Lower leg skin (tissue), 4 donors: ENCODE data around the gene GATC. TPM values are rescaled to one million over a fixed set of nuclear protein-coding genes. Genes with fewer than 3 reads are reported as not detected.

Experiments used
- DNase-seq, 2 donors: peaks; one replicate each; pipeline ENCODE4 v3.0.0-alpha.2; 2019; ENCODE audit warnings: low spot score in 2 of 2
- H3K4me3 ChIP-seq: fragments of 200-600 bp; sonication (generic); 2 replicates; pipeline ENCODE4 v1.5.1; 2017; ENCODE audit warnings: mild to moderate bottlenecking, low read depth; ENCODE audit not compliant: poor library complexity, severe bottlenecking
- CTCF ChIP-seq, 3 donors: fragments of 450-650 bp; IDR thresholded peaks; one replicate each; pipeline ENCODE4 v1.5.1; 2016; ENCODE audit warnings: antibody characterized with exemption in 3 of 3, mild to moderate bottlenecking in 3 of 3, moderate library complexity in 2 of 3
- POLR2A ChIP-seq, 2 donors: fragments of 450-650 bp; IDR thresholded peaks; one replicate each; pipeline ENCODE4 v1.6.1; 2016 to 2017; ENCODE audit warnings: antibody characterized with exemption in 2 of 2, mild to moderate bottlenecking in 1 of 2, moderate library complexity in 1 of 2
- WGBS, 2 donors: methylation state at CpG; one replicate each; pipeline ENCODE4 v1.1.5; 2018; 5-methylcytosine and 5-hydroxymethylcytosine counted together
- intact Hi-C: fragments of 100-400 bp; cut with DNase I; formaldehyde crosslinking; loops from one replicate; pipeline ENCODE4 v1.15.0; 2023; ENCODE audit warnings: low total_unique reads
- total RNA-seq, 4 donors: library from RNA; depleted of rRNA; stranded (reverse); fragments of >200 nt; gene quantifications; one replicate each; pipeline ENCODE4 v1.1.0, GENCODE V29; 2016

Gene GATC
- total RNA-seq, 4 donors from 2014 or later: 19.3 to 24.1 (median 20.1) TPM

GRCh38 chr12:120404271-120404670, 42.0 kb upstream of the GATC start:
- WGBS, 2 donors: 43 to 67% methylated on average over 1 of the region's 1 CpG
- TF ChIP-seq POLR2A (IDR thresholded peaks at IDR 0.05): no peak
- TF ChIP-seq CTCF (IDR thresholded peaks at IDR 0.05): no peak
- no peak for DNase-seq
- intact Hi-C loops: loop anchor here (1.0 kb wide), 1 partner anchor 25 kb away; no protein-coding TSS in a partner anchor
- H3K4me3 ChIP-seq: no peak overlapping the region

GRCh38 chr12:120406069-120406468, 40.2 kb upstream of the GATC start:
- DNase-seq: no peak
- no peak for TF ChIP-seq POLR2A (IDR thresholded peaks at IDR 0.05)
- TF ChIP-seq CTCF (IDR thresholded peaks at IDR 0.05): no peak

GRCh38 chr12:120406553-120406952, 39.7 kb upstream of the GATC start:
- WGBS, 2 donors: 93 to 94% methylated on average over 3 of the region's 3 CpGs
- no peak for TF ChIP-seq CTCF (IDR thresholded peaks at IDR 0.05)
- no peak for TF ChIP-seq POLR2A (IDR thresholded peaks at IDR 0.05)
- DNase-seq: no peak
- intact Hi-C loops: no loop called here
- H3K4me3 ChIP-seq: no peak overlapping the region

More at GRCh38 chr12:120406069-120406468, 40.2 kb upstream of the GATC start:
- no peak overlapping the region for H3K4me3 ChIP-seq
- WGBS, 2 donors: 77 to 86% methylated on average over 3 of the region's 3 CpGs
- intact Hi-C loops: no loop called here

GRCh38 chr12:120408771-120409170, 37.5 kb upstream of the GATC start:
- 88 to 96% methylated on average over 11 of the region's 11 CpGs for WGBS, 2 donors
- intact Hi-C loops: no loop called here
- TF ChIP-seq POLR2A (IDR thresholded peaks at IDR 0.05) (no peak), CTCF (IDR thresholded peaks at IDR 0.05) (no peak)
- no peak for DNase-seq
- H3K4me3 ChIP-seq: no peak overlapping the region

GRCh38 chr12:120412421-120412820, 33.8 kb upstream of the GATC start:
- 79 to 84% methylated on average over 7 of the region's 7 CpGs for WGBS, 2 donors
- TF ChIP-seq POLR2A (IDR thresholded peaks at IDR 0.05) (no peak), CTCF (IDR thresholded peaks at IDR 0.05) (no peak)
- intact Hi-C loops: no loop called here
- no peak for DNase-seq
- H3K4me3 ChIP-seq: no peak overlapping the region
